ENCODE measurements around the gene CD2BP2. TPM values are rescaled to one million over a fixed set of nuclear protein-coding genes. Genes with fewer than 3 reads are reported as not detected.

CD2BP2 gene
- total and polyA plus RNA-seq, 2 of the 13 experiments (the other 11 are each of a cell fraction or from before 2014, with no cell fraction given): 24.9 to 54.6 TPM

DNA sequence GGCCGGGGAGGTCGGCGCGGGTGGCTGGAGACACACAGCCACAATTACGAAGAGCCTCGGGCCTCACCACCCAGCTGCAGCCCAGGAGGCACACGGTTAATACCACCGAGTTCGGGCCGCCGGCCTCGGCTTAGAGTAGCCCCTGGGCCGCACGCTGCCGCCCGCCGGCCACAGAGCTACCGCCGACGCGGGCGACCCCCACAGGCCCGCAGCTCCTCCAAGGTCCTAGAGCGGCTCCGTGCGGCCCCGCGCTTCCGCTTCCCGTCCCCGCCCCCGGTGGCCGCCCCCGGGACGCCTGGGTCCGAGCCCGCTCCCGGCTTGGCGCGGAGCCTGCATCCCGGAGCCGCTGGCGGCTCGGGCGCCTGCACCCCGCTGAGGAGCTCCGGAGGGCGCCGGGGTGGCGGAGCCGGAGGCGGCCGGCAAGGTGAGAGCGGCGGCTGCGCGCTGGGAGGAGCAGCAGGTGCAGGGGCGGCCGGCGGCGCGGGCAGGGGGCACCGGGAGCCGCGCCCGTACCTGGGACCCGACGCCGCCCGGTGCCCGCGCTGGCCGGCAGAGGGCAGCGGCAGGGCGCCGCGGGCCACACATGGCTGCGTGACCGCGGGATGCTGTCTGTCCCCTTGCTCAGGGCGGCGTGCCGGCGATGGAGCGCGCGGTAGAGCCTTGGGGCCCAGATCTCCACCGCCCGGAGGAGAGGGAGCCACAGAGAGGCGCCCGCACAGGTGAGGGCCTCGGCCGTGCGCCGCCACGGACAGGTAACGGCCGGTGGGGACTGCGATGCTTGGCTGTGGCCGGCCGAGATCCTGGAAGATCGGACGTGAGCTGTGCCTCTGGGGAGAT, 40.3 kb upstream of the CD2BP2 start, which contains the start of gene ZNF48 (continued):
- TF ChIP-seq ZNF530 (CRISPR knock-in tag; IDR thresholded peaks at IDR 0.05; ENCODE audit: low read depth) (no peak), MED8 (CRISPR knock-in tag; IDR thresholded peaks at IDR 0.05; ENCODE audit: insufficient replicate concordance) (peak; percentile 42), ZNF3 (CRISPR knock-in tag; IDR thresholded peaks at IDR 0.05) (no peak), NR2F1 (CRISPR knock-in tag; IDR thresholded peaks at IDR 0.05) (no peak), STAT5B (CRISPR knock-in tag; IDR thresholded peaks at IDR 0.05) (0 out of 2 replicates have a peak, but pooled peaks have one; percentile 32), POLR2AphosphoS5 (IDR thresholded peaks at IDR 0.05; ENCODE audit: low read depth, low read length) (peak; percentile 41; the same call in 1 of the 2 replicates), HNRNPH1 (optimal IDR thresholded peaks at IDR 0.05; ENCODE audit: low read depth, low read length) (no peak), ZSCAN29 (CRISPR knock-in tag; conservative IDR thresholded peaks at IDR 0.05) (0 out of 2 replicates have a peak, but pooled peaks have one; percentile 52), ZBTB20 (CRISPR knock-in tag; IDR thresholded peaks at IDR 0.05; ENCODE audit: borderline replicate concordance, low read depth) (peak; percentile 43; the same call in 1 of the 2 replicates), ZNF660 (CRISPR knock-in tag; IDR thresholded peaks at IDR 0.05; ENCODE audit: borderline replicate concordance, low read depth) (no peak)
- TF ChIP-seq, protein P1, sequence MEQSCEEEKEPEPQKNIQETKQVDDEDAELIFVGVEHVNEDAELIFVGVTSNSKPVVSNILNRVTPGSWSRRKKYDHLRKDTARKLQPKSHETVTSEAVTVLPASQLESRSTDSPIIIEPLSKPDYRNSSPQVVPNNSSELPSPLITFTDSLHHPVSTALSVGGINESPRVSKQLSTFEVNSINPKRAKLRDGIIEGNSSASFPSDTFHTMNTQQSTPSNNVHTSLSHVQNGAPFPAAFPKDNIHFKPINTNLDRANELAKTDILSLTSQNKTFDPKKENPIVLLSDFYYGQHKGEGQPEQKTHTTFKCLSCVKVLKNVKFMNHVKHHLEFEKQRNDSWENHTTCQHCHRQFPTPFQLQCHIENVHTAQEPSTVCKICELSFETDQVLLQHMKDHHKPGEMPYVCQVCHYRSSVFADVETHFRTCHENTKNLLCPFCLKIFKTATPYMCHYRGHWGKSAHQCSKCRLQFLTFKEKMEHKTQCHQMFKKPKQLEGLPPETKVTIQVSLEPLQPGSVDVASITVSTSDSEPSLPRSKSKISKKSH (CRISPR knock-in tag; IDR thresholded peaks at IDR 0.05; ENCODE audit: borderline replicate concordance): peak; percentile 49; the same call in 1 of the 2 replicates
- TF ChIP-seq, protein P2, sequence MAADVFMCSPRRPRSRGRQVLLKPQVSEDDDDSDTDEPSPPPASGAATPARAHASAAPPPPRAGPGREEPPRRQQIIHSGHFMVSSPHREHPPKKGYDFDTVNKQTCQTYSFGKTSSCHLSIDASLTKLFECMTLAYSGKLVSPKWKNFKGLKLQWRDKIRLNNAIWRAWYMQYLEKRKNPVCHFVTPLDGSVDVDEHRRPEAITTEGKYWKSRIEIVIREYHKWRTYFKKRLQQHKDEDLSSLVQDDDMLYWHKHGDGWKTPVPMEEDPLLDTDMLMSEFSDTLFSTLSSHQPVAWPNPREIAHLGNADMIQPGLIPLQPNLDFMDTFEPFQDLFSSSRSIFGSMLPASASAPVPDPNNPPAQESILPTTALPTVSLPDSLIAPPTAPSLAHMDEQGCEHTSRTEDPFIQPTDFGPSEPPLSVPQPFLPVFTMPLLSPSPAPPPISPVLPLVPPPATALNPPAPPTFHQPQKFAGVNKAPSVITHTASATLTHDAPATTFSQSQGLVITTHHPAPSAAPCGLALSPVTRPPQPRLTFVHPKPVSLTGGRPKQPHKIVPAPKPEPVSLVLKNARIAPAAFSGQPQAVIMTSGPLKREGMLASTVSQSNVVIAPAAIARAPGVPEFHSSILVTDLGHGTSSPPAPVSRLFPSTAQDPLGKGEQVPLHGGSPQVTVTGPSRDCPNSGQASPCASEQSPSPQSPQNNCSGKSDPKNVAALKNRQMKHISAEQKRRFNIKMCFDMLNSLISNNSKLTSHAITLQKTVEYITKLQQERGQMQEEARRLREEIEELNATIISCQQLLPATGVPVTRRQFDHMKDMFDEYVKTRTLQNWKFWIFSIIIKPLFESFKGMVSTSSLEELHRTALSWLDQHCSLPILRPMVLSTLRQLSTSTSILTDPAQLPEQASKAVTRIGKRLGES (CRISPR knock-in tag; IDR thresholded peaks at IDR 0.05; ENCODE audit: borderline replicate concordance): peak; percentile 53; the same call in 1 of the 2 replicates
- TF ChIP-seq, protein P3, sequence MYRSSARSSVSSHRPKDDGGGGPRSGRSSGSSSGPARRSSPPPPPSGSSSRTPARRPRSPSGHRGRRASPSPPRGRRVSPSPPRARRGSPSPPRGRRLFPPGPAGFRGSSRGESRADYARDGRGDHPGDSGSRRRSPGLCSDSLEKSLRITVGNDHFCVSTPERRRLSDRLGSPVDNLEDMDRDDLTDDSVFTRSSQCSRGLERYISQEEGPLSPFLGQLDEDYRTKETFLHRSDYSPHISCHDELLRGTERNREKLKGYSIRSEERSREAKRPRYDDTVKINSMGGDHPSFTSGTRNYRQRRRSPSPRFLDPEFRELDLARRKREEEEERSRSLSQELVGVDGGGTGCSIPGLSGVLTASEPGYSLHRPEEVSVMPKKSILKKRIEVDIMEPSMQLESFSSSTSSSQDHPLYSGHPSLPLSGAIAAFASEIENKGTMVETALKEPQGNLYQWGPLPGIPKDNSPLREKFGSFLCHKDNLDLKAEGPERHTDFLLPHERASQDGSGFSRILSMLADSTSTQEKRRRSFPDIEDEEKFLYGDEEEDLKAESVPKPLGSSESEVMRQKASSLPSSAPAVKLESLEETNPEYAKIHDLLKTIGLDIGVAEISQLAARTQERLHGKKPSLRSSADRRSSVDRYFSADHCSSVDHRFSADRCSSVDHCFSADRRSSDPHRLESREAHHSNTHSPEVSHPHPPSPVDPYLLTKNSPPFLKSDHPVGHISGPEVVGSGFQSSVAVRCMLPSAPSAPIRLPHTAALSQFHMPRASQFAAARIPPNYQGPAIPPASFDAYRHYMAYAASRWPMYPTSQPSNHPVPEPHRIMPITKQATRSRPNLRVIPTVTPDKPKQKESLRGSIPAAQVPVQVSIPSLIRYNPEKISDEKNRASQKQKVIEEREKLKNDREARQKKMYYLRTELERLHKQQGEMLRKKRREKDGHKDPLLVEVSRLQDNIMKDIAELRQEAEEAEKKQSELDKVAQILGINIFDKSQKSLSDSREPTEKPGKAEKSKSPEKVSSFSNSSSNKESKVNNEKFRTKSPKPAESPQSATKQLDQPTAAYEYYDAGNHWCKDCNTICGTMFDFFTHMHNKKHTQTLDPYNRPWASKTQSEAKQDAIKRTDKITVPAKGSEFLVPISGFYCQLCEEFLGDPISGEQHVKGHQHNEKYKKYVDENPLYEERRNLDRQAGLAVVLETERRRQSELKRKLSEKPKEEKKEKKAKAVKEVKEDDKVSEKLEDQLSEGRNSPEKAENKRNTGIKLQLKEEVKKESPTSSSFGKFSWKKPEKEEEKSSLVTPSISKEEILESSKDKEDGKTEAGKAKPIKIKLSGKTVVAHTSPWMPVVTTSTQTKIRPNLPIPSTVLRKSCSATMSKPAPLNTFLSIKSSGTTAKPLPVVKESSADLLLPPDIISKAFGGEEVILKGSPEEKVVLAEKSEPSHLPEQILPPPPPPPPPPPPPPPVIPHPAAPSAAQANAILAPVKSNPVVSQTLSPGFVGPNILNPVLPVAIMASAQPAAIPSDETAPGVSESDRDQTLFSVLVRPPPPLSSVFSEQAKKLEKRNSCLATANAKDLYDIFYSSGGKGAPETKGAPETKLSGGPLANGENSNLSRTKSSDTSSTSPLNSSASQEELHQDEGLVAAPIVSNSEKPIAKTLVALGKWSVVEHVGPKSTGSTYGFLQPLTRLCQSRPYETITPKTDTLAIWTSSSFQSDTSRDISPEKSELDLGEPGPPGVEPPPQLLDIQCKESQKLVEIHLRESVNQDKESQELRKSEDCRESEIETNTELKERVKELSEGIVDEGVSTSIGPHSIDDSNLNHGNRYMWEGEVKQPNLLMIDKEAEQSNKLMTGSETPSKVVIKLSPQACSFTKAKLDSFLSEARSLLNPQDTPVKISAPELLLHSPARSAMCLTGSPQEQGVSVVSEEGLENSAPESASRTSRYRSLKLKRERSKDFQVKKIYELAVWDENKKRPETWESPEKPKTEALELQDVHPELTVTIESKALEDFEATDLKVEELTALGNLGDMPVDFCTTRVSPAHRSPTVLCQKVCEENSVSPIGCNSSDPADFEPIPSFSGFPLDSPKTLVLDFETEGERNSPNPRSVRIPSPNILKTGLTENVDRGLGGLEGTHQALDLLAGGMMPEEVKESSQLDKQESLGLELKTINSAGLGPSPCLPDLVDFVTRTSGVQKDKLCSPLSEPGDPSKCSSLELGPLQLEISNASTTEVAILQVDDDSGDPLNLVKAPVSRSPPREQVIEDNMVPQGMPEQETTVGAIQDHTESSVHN (CRISPR knock-in tag; IDR thresholded peaks at IDR 0.05): 0 out of 2 replicates have a peak, but pooled peaks have one; percentile 54
